Trophoblast cell (in vitro differentiated cells and primary cell): Measurements from ENCODE around the gene ZMYM4. TPM values are rescaled to one million over a fixed set of nuclear protein-coding genes. Genes with fewer than 3 reads are reported as not detected.
A peak's percentile ranks its signal among the peaks of the same experiment; 100 is the strongest.

Experiments
- DNase-seq, 2 donors: peaks; one replicate each; pipeline ENCODE4 v3.0.0-alpha.2; 2016
- H2AFZ ChIP-seq: 2 replicates; pipeline ENCODE4 v1.6.1; 2013; ENCODE audit warnings: low read length, moderate library complexity, mild to moderate bottlenecking; ENCODE audit not compliant: insufficient read depth, poor library complexity
- H2AK5ac ChIP-seq: 2 replicates; pipeline ENCODE4 v1.6.1; 2013; ENCODE audit warnings: mild to moderate bottlenecking, low read length
- H2BK120ac ChIP-seq: 2 replicates; pipeline ENCODE4 v1.6.1; 2013; ENCODE audit warnings: low read length, mild to moderate bottlenecking, moderate library complexity; ENCODE audit not compliant: insufficient read depth, poor library complexity
- H2BK12ac ChIP-seq: 2 replicates; pipeline ENCODE4 v1.6.1; 2013; ENCODE audit warnings: mild to moderate bottlenecking, low read length, moderate library complexity
- H2BK5ac ChIP-seq: 2 replicates; pipeline ENCODE4 v1.6.1; 2013; ENCODE audit warnings: low read length, low read depth, moderate library complexity, mild to moderate bottlenecking; ENCODE audit not compliant: poor library complexity
- H3K14ac ChIP-seq: 2 replicates; pipeline ENCODE4 v1.6.1; 2013; ENCODE audit warnings: mild to moderate bottlenecking, low read length
- H3K18ac ChIP-seq: 2 replicates; pipeline ENCODE4 v1.6.1; 2013; ENCODE audit warnings: mild to moderate bottlenecking, low read length
- H3K23ac ChIP-seq: 2 replicates; pipeline ENCODE4 v1.6.1; 2013; ENCODE audit warnings: low read length
- H3K27ac ChIP-seq: 2 replicates; pipeline ENCODE4 v1.5.1; 2013; ENCODE audit warnings: low read depth, mild to moderate bottlenecking, inconsistent platforms, low read length, moderate library complexity
- H3K27me3 ChIP-seq: 2 replicates; pipeline ENCODE4 v1.6.1; 2013; ENCODE audit warnings: inconsistent platforms, mild to moderate bottlenecking, low read length, moderate library complexity; ENCODE audit not compliant: insufficient read depth
- H3K36me3 ChIP-seq, 2 experiments: 1 replicate in 1 of 2; 2 replicates in 1 of 2; pipeline ENCODE4 v1.6.1; 2013; ENCODE audit warnings: low read length in 2 of 2, mild to moderate bottlenecking in 2 of 2, moderate library complexity in 1 of 2; ENCODE audit not compliant: insufficient read depth in 2 of 2, control insufficient read depth in 1 of 2
- H3K4ac ChIP-seq: 2 replicates; pipeline ENCODE4 v1.6.1; 2013; ENCODE audit warnings: low read depth, mild to moderate bottlenecking, low read length, moderate library complexity
- H3K4me1 ChIP-seq, 2 experiments: 1 replicate in 1 of 2; 2 replicates in 1 of 2; pipeline ENCODE4 v1.6.1; 2013; ENCODE audit warnings: low read length in 2 of 2, mild to moderate bottlenecking in 2 of 2, moderate library complexity in 1 of 2; ENCODE audit not compliant: insufficient read depth in 2 of 2, control insufficient read depth in 1 of 2
- H3K4me2 ChIP-seq: 2 replicates; pipeline ENCODE4 v1.6.1; 2013; ENCODE audit warnings: inconsistent platforms, mild to moderate bottlenecking, low read length, moderate library complexity
- H3K4me3 ChIP-seq: 2 replicates; pipeline ENCODE4 v1.5.1; 2013; ENCODE audit warnings: mild to moderate bottlenecking, low read depth, low read length, inconsistent platforms
- H3K79me1 ChIP-seq: one replicate; pipeline ENCODE4 v1.6.1; 2013; ENCODE audit warnings: low read length
- H3K79me2 ChIP-seq: 2 replicates; pipeline ENCODE4 v1.6.1; 2013; ENCODE audit warnings: low read length, mild to moderate bottlenecking; ENCODE audit not compliant: control insufficient read depth, insufficient read depth, poor library complexity
- H3K9ac ChIP-seq: 2 replicates; pipeline ENCODE4 v1.6.1; 2013; ENCODE audit warnings: mild to moderate bottlenecking, low read length
- H3K9me3 ChIP-seq: 2 replicates; pipeline ENCODE4 v1.6.1; 2013; ENCODE audit warnings: low read depth, mild to moderate bottlenecking, control low read depth, inconsistent platforms, low read length; ENCODE audit not compliant: insufficient read depth
- H4K12ac ChIP-seq: 2 replicates; pipeline ENCODE4 v1.6.1; 2013; ENCODE audit warnings: low read depth, mild to moderate bottlenecking, low read length, moderate library complexity
- H4K8ac ChIP-seq: 2 replicates; pipeline ENCODE4 v1.6.1; 2013; ENCODE audit warnings: low read depth, mild to moderate bottlenecking, low read length, moderate library complexity
- H4K91ac ChIP-seq: one replicate; pipeline ENCODE4 v1.6.1; 2013; ENCODE audit warnings: low read depth, mild to moderate bottlenecking, low read length, moderate library complexity
- WGBS: extraction: QIAGEN DNeasy Blood & Tissue Kit; methylation state at CpG from one replicate; pipeline ENCODE4 v1.1.7; 2013; ENCODE audit warnings: missing lambda C conversion rate; ENCODE audit not compliant: insufficient read length, insufficient coverage; ENCODE audit errors: extremely low coverage; 5-methylcytosine and 5-hydroxymethylcytosine counted together
- polyA plus RNA-seq: library from polyadenylated mRNA; stranded (reverse); fragments of 200-250 nt; gene quantifications from 2 replicates; pipeline ENCODE4 v1.2.3, GENCODE V29; 2013

The ZMYM4 gene
- 18.6 and 20.9 TPM in 2 replicates for polyA plus RNA-seq

DNA sequence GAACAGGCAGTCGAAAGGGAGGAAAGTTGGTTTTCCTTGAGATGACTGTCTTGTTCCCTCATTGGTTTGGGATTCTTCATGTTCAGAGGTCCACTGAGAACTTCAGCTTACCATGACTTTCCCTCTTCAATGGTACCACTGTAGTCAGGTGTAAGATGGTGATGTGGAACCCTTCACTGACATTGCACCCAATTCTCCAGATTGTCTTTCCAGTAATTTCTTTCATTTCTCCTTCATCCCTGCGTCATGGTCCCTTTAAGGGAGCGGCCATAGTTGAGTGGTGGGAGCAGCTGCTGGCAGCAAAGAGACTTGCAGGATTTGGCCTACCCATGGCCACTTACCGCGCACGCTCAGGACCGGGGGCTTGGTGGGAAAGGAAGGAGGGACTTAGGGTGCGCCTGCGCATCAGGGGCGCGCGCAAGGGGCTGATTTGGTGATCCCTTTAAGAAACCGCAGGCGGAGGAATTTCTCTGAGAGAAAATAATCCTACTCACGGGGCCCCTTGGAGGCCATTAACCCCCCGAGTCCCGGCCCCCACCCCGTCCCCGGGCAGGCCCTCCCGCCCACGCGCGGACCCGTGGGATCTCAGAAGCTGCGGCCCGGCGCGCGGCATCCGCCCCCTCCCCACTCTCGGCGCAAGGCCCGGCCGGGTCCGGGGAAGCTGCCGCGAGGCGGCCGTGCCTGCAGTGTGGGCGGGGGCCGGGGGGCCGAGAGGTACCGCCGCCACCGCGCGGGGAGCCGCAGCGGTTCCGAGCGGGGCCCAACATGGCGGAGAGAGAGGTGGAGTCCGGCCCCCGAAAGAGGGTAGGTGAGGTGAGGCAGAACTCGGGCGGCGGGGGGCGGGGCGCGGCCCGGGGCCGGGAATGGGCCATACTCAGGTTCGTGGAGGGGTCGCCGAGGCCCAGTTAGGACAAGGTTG lies at the start of gene ZMYM4:
TSS of gene ZMYM4 (plus strand) at position 428 of the 919 bp plus-strand sequence. CDS start at position 766, 338 bp downstream.
- Histone ChIP-seq H3K27ac (peak within 1 kb of the TSS; percentile 85), H2BK120ac (peak within 1 kb of the TSS; percentile 67), H2BK12ac (peak within 1 kb of the TSS; percentile 43), H4K91ac (peak within 1 kb of the TSS; percentile 82), H3K23ac (no peak within 1 kb of the TSS), H3K9ac (peak within 1 kb of the TSS; percentile 70), H3K79me1 (peaks cover 10% of the 10 kb centered on the region), H3K27me3 (no peaks in the 10 kb centered on the region), H3K4me1 (peaks cover 4 to 9% of the 10 kb centered on the region in 2 experiments), H3K18ac (peak within 1 kb of the TSS; percentile 73), H2AK5ac (peak within 1 kb of the TSS; percentile 52), H4K12ac (peak within 1 kb of the TSS; percentile 73), H3K9me3 (no peaks in the 10 kb centered on the region), H2AFZ (peak within 1 kb of the TSS; percentile 68), H3K79me2 (peaks cover 7% of the 10 kb centered on the region), H3K4ac (peak within 1 kb of the TSS; percentile 98), H4K8ac (peak within 1 kb of the TSS; percentile 92), H3K14ac (peak within 1 kb of the TSS; percentile 93), H3K36me3 (peaks cover 0 to 1% of the 10 kb centered on the region in 2 experiments), H3K4me2 (peak within 1 kb of the TSS; percentile 99), H3K4me3 (peak within 1 kb of the TSS; percentile 95), H2BK5ac (peak within 1 kb of the TSS; percentile 90)
- DNase-seq = peak; percentile 92 to 97
- WGBS = no CpG with 5 or more reads among the region's 65 CpGs

DNA sequence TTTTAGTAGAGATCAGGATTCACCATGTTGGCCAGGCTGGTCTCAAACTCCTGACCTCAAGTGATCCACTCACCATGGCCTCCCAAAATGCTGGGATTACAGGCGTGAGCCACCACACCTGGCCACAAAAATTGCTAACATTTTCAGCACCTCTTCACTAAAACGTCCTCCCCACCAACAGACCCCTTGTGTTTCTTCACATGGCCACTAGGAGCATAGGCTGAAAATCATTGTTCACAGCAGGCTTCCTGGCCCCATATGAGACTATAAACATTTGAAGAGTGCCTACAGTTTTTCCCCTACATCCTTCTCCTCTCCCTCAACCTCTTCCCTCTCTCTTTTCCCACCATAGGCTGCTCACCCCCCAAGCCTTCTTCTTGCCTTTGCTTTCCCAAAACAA lies 47.5 kb upstream of the ZMYM4 start:
- Histone ChIP-seq H3K36me3 (no peaks in the 10 kb centered on the region), H3K23ac (no peak overlapping the region), H3K9ac (no peak overlapping the region), H3K18ac (no peak overlapping the region), H3K9me3 (no peaks in the 10 kb centered on the region), H2BK12ac (no peak overlapping the region), H3K4me3 (no peak overlapping the region), H2BK120ac (no peak overlapping the region), H3K79me2 (no peaks in the 10 kb centered on the region), H2BK5ac (no peak overlapping the region), H4K91ac (no peak overlapping the region), H3K27me3 (no peaks in the 10 kb centered on the region), H2AFZ (no peak overlapping the region), H3K14ac (no peak overlapping the region), H3K4me1 (no peaks in the 10 kb centered on the region), H4K8ac (no peak overlapping the region), H3K79me1 (no peaks in the 10 kb centered on the region), H3K4me2 (no peak overlapping the region), H2AK5ac (no peak overlapping the region), H4K12ac (no peak overlapping the region), H3K4ac (no peak overlapping the region), H3K27ac (no peak overlapping the region)
- WGBS = no CpG with 5 or more reads among the region's 2 CpGs
- DNase-seq = peak; percentile 1 to 30

DNA sequence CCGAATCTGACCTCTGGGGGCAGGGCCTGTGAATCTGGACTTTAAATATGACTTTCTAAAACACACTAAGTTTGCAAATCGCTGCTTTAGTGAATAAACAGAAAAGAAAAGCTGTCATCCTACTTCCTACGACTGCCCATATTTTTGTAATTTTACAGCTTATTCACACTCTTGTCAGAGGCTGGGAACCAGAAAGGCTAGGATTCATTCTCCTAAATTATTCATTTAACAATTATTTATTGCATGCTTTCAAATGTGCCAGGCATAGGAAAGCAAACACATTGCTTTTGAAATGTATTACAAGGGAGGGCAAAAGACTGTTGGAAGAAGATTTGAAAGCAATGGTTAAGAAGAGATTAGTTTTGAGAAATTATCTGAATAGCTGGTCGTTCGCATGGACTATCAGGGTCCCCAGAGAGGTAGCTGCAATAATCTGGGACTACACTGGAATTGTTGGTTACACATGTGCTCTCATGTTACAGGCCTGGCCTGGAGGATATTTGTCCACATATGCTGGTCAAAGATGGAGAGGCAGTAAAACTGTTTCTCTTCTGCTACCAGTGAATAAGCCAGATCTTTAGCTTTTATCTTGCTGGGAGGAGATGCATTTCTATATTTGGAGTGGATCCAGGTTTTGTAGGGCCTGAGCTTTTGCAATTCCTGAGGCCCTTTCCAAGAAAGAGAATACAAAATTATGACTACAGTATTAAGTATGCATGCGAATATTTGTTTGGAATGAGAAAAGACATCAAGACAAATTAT lies 46.0 kb upstream of the ZMYM4 start:
- H3K18ac ChIP-seq = no peak overlapping the region
- no peak overlapping the region for H3K4me2 ChIP-seq
- no peak overlapping the region for H3K4ac ChIP-seq
- H3K27ac ChIP-seq = no peak overlapping the region
- no peaks in the 10 kb centered on the region for H3K4me1 ChIP-seq
- H2AK5ac ChIP-seq = no peak overlapping the region
- WGBS = no CpG with 5 or more reads among the region's 6 CpGs
- H3K36me3 ChIP-seq = no peaks in the 10 kb centered on the region
- H3K79me1 ChIP-seq = no peaks in the 10 kb centered on the region
- H4K12ac ChIP-seq = no peak overlapping the region
- H2AFZ ChIP-seq = no peak overlapping the region
- no peak overlapping the region for H3K23ac ChIP-seq
- no peak overlapping the region for H4K91ac ChIP-seq
- no peaks in the 10 kb centered on the region for H3K9me3 ChIP-seq
- H4K8ac ChIP-seq = no peak overlapping the region
- H2BK120ac ChIP-seq = no peak overlapping the region
- no peak overlapping the region for H2BK12ac ChIP-seq
- no peak overlapping the region for H3K9ac ChIP-seq
- H3K27me3 ChIP-seq = no peaks in the 10 kb centered on the region
- H3K4me3 ChIP-seq = no peak overlapping the region
- no peaks in the 10 kb centered on the region for H3K79me2 ChIP-seq
- no peak for DNase-seq
- H3K14ac ChIP-seq = no peak overlapping the region
- no peak overlapping the region for H2BK5ac ChIP-seq

DNA sequence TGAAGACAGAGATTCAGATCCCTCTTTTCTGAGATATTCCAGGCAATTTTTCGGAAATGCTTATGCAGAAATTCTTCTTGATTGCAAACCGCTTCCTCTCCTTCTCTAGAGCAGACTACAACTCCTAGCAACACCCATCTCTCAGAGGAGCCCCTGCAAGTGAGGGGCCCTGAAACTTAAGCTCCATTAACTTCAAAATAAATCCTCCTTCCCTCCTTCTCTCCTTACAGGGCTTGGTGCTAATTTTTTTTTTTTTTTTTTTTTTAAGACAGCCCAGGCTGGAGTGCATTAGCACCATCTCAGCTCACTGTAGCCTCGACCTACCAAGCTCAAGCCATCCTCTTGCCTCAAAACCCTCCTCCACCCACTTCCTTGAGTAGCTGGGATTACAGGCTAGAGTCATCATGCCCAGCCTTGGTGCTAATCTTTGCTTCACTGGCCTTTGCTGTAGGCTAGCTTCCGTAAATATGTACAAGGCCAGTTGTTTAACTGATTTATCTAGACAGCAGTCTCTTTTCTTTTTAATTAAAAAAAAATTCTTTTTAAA lies 45.4 kb upstream of the ZMYM4 start:
- no peaks in the 10 kb centered on the region for H3K4me1 ChIP-seq
- no peak overlapping the region for H2AK5ac ChIP-seq
- no peak overlapping the region for H3K4ac ChIP-seq
- no peaks in the 10 kb centered on the region for H3K79me1 ChIP-seq
- H2BK12ac ChIP-seq = no peak overlapping the region
- H3K4me3 ChIP-seq = no peak overlapping the region
- H2AFZ ChIP-seq = no peak overlapping the region
- H4K91ac ChIP-seq = no peak overlapping the region
- H4K12ac ChIP-seq = no peak overlapping the region
- H3K27ac ChIP-seq = no peak overlapping the region
- no peak overlapping the region for H3K4me2 ChIP-seq
- no peak overlapping the region for H2BK5ac ChIP-seq
- H3K79me2 ChIP-seq = no peaks in the 10 kb centered on the region
- no peak overlapping the region for H3K23ac ChIP-seq
- H3K9me3 ChIP-seq = no peaks in the 10 kb centered on the region
- H3K36me3 ChIP-seq = no peaks in the 10 kb centered on the region
- no peak overlapping the region for H3K18ac ChIP-seq
- no peak overlapping the region for H3K9ac ChIP-seq
- no peak overlapping the region for H4K8ac ChIP-seq
- no peak overlapping the region for H2BK120ac ChIP-seq
- H3K27me3 ChIP-seq = no peaks in the 10 kb centered on the region
- no peak overlapping the region for H3K14ac ChIP-seq
- DNase-seq = no peak
- WGBS = no CpG with 5 or more reads among the region's 4 CpGs
